ENCODE results near the gene BABAM2.

The BABAM2 gene

GRCh38 chr2:27852691-27853090 lies 37.8 kb upstream of the BABAM2 start:
- Histone ChIP-seq H3K4me3 (ENCODE audit: low read depth, low read length) (no peak overlapping the region), H3K4me1 (ENCODE audit: control insufficient read depth, insufficient read depth, low read length) (no peaks in the 10 kb centered on the region), H3K9me3 (ENCODE audit: control insufficient read depth, insufficient read depth, low read depth, low read length) (peaks cover 2% of the 10 kb centered on the region; the same call in 1 of the 2 replicates), H3K27ac (ENCODE audit: extremely low read depth, low read depth, low read length) (no peak overlapping the region), H3K36me3 (ENCODE audit: control insufficient read depth in 2 of 2, insufficient read depth in 1 of 2, low read length in 2 of 2) (no peaks in the 10 kb centered on the region)
- ChIA-PET CTCF (no interaction called here), POLR2A (no interaction called here)
- TF ChIP-seq SP2 (tag by site-specific recombination; IDR thresholded peaks at IDR 0.05) (no peak), RBAK (tag by site-specific recombination; IDR thresholded peaks at IDR 0.05) (no peak), ZNF26 (tag by site-specific recombination; IDR thresholded peaks at IDR 0.05) (no peak), ZBTB8A (tag by site-specific recombination; IDR thresholded peaks at IDR 0.05) (no peak)

DNA sequence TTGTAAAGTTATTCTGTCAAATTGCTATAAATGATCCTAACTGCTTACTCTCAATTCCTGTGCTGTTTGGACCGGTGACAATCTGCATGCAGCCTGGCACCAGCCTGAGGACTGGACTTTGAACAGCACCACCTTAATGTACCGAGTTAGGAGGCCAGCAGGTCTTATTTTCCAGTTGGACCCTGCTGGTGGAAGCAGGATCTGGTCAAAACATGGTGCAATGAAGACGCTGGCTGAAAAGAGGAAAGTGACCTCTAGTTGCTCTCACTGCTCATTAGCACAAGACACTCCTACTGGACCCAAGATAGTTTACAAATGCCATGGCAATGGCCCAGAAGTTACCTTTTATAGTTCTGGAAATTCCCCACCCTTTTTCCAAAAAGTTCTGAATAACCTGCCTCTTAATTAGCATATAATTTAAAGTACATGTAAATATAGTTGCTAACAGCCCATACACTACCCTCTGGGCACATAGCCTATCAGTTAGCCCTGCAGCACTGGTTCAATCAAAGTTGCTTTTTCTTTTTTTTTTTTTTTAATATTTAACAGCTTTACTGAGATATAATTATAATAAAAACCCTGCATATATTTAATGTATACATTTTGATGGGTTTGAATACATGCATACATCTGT lies 36.2 kb upstream of the BABAM2 start:
- no peak overlapping the region for H3K27ac ChIP-seq (ENCODE audit: extremely low read depth, low read depth, low read length)
- POLR2A ChIA-PET, result no interaction called here

DNA sequence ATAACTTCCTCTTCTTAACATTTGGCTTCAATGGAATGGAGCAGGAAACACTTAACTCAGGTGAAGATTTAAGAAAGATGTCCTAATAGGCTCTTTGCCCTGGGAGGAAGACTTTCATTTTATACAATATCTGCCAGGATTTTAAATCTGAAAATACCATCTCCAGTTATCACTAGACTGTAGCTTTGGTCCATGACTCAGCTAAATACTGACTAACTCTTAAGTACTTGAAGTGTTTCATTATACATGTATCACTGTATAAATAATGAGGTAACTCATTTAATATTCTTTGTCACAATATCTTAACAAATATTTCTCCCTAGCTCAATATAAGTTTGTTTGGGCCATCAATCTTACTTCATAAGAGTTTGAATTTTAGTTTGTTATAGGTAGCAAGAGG lies 35.1 kb upstream of the BABAM2 start:
- H3K4me1 ChIP-seq (ENCODE audit: control insufficient read depth, insufficient read depth, low read length), result no peaks in the 10 kb centered on the region
- POLR2A ChIA-PET, result no interaction called here
- peaks cover 2% of the 10 kb centered on the region; the same call in 1 of the 2 replicates for H3K9me3 ChIP-seq (ENCODE audit: control insufficient read depth, insufficient read depth, low read depth, low read length)
- no peaks in the 10 kb centered on the region for H3K36me3 ChIP-seq (ENCODE audit: control insufficient read depth in 2 of 2, insufficient read depth in 1 of 2, low read length in 2 of 2)
- CTCF ChIA-PET, result interaction anchor here (1.3 kb wide), 1 partner anchor 132 kb away, joined by 3 read pairs; no protein-coding TSS in a partner anchor
- no peak overlapping the region for H3K4me3 ChIP-seq (ENCODE audit: low read depth, low read length)
- no peak overlapping the region for H3K27ac ChIP-seq (ENCODE audit: extremely low read depth, low read depth, low read length)
- TF ChIP-seq ZNF660 (tag by site-specific recombination; IDR thresholded peaks at IDR 0.05), result no peak
- TF ChIP-seq OVOL3 (tag by site-specific recombination; IDR thresholded peaks at IDR 0.05), result no peak
- TF ChIP-seq ZSCAN18 (tag by site-specific recombination; IDR thresholded peaks at IDR 0.05), result no peak
- no peak for TF ChIP-seq PRDM1 (tag by site-specific recombination; IDR thresholded peaks at IDR 0.05)
- no peak for TF ChIP-seq ZNF654 (tag by site-specific recombination; IDR thresholded peaks at IDR 0.05; ENCODE audit: low read depth)
- TF ChIP-seq ZBTB26 (tag by site-specific recombination; optimal IDR thresholded peaks at IDR 0.05), result no peak
- no peak for TF ChIP-seq YY1 (tag by site-specific recombination; IDR thresholded peaks at IDR 0.05)
- no peak for TF ChIP-seq ZBTB17 (tag by site-specific recombination; IDR thresholded peaks at IDR 0.05)
- no peak for TF ChIP-seq SETDB1 (IDR thresholded peaks at IDR 0.05; ENCODE audit: insufficient read length, low read length)
- TF ChIP-seq ZNF530 (tag by site-specific recombination; IDR thresholded peaks at IDR 0.05; ENCODE audit: low read depth), result no peak
- TF ChIP-seq, protein P1, sequence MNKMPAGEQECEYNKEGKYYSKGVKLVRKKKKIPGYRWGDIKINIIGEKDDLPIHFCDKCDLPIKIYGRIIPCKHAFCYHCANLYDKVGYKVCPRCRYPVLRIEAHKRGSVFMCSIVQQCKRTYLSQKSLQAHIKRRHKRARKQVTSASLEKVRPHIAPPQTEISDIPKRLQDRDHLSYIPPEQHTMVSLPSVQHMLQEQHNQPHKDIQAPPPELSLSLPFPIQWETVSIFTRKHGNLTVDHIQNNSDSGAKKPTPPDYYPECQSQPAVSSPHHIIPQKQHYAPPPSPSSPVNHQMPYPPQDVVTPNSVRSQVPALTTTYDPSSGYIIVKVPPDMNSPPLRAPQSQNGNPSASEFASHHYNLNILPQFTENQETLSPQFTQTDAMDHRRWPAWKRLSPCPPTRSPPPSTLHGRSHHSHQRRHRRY (tag by site-specific recombination; IDR thresholded peaks at IDR 0.05), result no peak
- TF ChIP-seq ZNF146 (tag by site-specific recombination; IDR thresholded peaks at IDR 0.05), result no peak

More for the DNA sequence above, 36.2 kb upstream of the BABAM2 start:
- no peak for TF ChIP-seq ZSCAN16 (tag by site-specific recombination; IDR thresholded peaks at IDR 0.05)
- no peak for TF ChIP-seq ZNF239 (tag by site-specific recombination; IDR thresholded peaks at IDR 0.05)
- TF ChIP-seq YY1 (tag by site-specific recombination; IDR thresholded peaks at IDR 0.05), result no peak
- TF ChIP-seq GLI4 (tag by site-specific recombination; IDR thresholded peaks at IDR 0.05), result no peak
- TF ChIP-seq BCL11B (tag by site-specific recombination; IDR thresholded peaks at IDR 0.05; ENCODE audit: low read depth), result no peak
- no peak for TF ChIP-seq ZNF777 (tag by site-specific recombination; IDR thresholded peaks at IDR 0.05; ENCODE audit: borderline replicate concordance)
- TF ChIP-seq ZNF560 (tag by site-specific recombination; IDR thresholded peaks at IDR 0.05; ENCODE audit: borderline replicate concordance), result no peak
- no peak for TF ChIP-seq ZNF792 (tag by site-specific recombination; IDR thresholded peaks at IDR 0.05)
- TF ChIP-seq ZNF121 (tag by site-specific recombination; IDR thresholded peaks at IDR 0.05), result no peak
- no peak for TF ChIP-seq ZNF561 (tag by site-specific recombination; IDR thresholded peaks at IDR 0.05; ENCODE audit: borderline replicate concordance)
- TF ChIP-seq YY2 (tag by site-specific recombination; IDR thresholded peaks at IDR 0.05), result no peak
- no peak for TF ChIP-seq KLF9 (tag by site-specific recombination; IDR thresholded peaks at IDR 0.05; ENCODE audit: low read depth)
- no peak for TF ChIP-seq ZNF837 (tag by site-specific recombination; IDR thresholded peaks at IDR 0.05)
- no peak for TF ChIP-seq SP2 (tag by site-specific recombination; IDR thresholded peaks at IDR 0.05)
- TF ChIP-seq ZNF324 (tag by site-specific recombination; IDR thresholded peaks at IDR 0.05), result no peak
- TF ChIP-seq ZBTB21 (tag by site-specific recombination; IDR thresholded peaks at IDR 0.05), result no peak
- TF ChIP-seq, protein P1 (tag by site-specific recombination; IDR thresholded peaks at IDR 0.05), result no peak
- TF ChIP-seq, protein P2, sequence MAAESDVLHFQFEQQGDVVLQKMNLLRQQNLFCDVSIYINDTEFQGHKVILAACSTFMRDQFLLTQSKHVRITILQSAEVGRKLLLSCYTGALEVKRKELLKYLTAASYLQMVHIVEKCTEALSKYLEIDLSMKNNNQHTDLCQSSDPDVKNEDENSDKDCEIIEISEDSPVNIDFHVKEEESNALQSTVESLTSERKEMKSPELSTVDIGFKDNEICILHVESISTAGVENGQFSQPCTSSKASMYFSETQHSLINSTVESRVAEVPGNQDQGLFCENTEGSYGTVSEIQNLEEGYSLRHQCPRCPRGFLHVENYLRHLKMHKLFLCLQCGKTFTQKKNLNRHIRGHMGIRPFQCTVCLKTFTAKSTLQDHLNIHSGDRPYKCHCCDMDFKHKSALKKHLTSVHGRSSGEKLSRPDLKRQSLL (tag by site-specific recombination; IDR thresholded peaks at IDR 0.05), result no peak
- TF ChIP-seq RBAK (tag by site-specific recombination; IDR thresholded peaks at IDR 0.05), result no peak
- Histone ChIP-seq H3K36me3 (ENCODE audit: control insufficient read depth in 2 of 2, insufficient read depth in 1 of 2, low read length in 2 of 2) (no peaks in the 10 kb centered on the region), H3K4me1 (ENCODE audit: control insufficient read depth, insufficient read depth, low read length) (no peaks in the 10 kb centered on the region), H3K9me3 (ENCODE audit: control insufficient read depth, insufficient read depth, low read depth, low read length) (peaks cover 2% of the 10 kb centered on the region; the same call in 1 of the 2 replicates), H3K4me3 (ENCODE audit: low read depth, low read length) (no peak overlapping the region)
- CTCF ChIA-PET, result interaction anchor here (0.6 to 1.3 kb wide), 2 partner anchors 28 to 131 kb away, joined by 3 to 6 read pairs; no protein-coding TSS in a partner anchor
